ENCODE measurements around the gene COPE.

COPE gene

GRCh38 chr19:18854982-18855381 lies 64.2 kb downstream of the COPE start:
- no peak overlapping the region for H3K4me3 ChIP-seq (ENCODE audit: low read depth, low read length)
- no peak for DNase-seq (ENCODE audit: low read depth)
- in situ Hi-C loops (cut with HindIII; ENCODE audit: low sequenced_read_pairs) = loop anchor here (25.0 kb wide), 1 partner anchor 368 kb away; no protein-coding TSS in a partner anchor
- TF ChIP-seq CTCF (IDR thresholded peaks at IDR 0.05; ENCODE audit: low read depth, low read length, missing control alignments) = no peak

- no peak for TF ChIP-seq CTCF (IDR thresholded peaks at IDR 0.05; ENCODE audit: low read depth, low read length, missing control alignments)
- DNase-seq (ENCODE audit: low read depth) = no peak
- no peak overlapping the region for H3K4me3 ChIP-seq (ENCODE audit: low read depth, low read length)
- in situ Hi-C loops (cut with HindIII; ENCODE audit: low sequenced_read_pairs) = loop anchor here (25.0 kb wide), 1 partner anchor 367 kb away; no protein-coding TSS in a partner anchor
These were observed 65.3 kb downstream of the COPE start for GRCh38 chr19:18853755-18854427.

GRCh38 chr19:18852648-18853047 lies 66.5 kb downstream of the COPE start:
- no peak for TF ChIP-seq CTCF (IDR thresholded peaks at IDR 0.05; ENCODE audit: low read depth, low read length, missing control alignments)
- in situ Hi-C loops (cut with HindIII; ENCODE audit: low sequenced_read_pairs) = loop anchor here (25.0 kb wide), 1 partner anchor 365 kb away; no protein-coding TSS in a partner anchor
- no peak overlapping the region for H3K4me3 ChIP-seq (ENCODE audit: low read depth, low read length)
- DNase-seq (ENCODE audit: low read depth) = no peak

DNA sequence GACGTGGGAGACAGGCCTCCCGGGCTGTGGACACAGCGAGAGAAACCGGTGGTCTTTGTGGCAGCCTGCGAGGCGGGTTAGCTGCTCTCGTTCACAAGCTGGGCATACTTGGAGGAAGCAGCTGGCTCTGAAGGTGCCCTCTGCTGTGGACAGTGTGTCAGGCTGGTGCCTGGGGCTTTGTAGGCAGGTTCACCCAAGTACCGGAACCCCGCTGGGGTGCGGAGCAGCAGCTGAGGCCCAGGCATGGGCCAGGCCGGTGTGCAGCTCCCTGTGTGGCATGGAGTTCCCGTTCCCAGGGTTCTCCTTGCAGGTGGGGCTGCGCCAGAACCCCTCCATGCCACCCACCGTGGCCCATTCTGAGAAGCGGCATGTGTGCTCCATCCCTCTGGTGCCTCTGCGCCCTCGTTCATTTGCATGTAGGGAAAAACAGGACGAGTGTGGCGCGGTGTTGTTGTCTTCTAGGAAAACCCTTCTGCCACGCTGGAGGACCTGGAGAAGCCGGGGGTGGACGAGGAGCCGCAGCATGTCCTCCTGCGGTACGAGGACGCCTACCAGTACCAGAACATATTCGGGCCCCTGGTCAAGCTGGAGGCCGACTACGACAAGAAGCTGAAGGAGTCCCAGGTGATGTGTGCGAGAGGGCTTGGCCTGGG lies 67.4 kb downstream of the COPE start:
- no peak for DNase-seq (ENCODE audit: low read depth)
- H3K4me3 ChIP-seq (ENCODE audit: low read depth, low read length) = no peak overlapping the region
- TF ChIP-seq CTCF (IDR thresholded peaks at IDR 0.05; ENCODE audit: low read depth, low read length, missing control alignments) = no peak
- in situ Hi-C loops (cut with HindIII; ENCODE audit: low sequenced_read_pairs) = loop anchor here (25.0 kb wide), 1 partner anchor 364 kb away; no protein-coding TSS in a partner anchor

GRCh38 chr19:18850471-18851375 lies 68.5 kb downstream of the COPE start:
- H3K4me3 ChIP-seq (ENCODE audit: low read depth, low read length) = no peak overlapping the region

More at GRCh38 chr19:18850471-18851375, 68.5 kb downstream of the COPE start:
- DNase-seq (ENCODE audit: low read depth) = no peak
- TF ChIP-seq CTCF (IDR thresholded peaks at IDR 0.05; ENCODE audit: low read depth, low read length, missing control alignments) = no peak
- in situ Hi-C loops (cut with HindIII; ENCODE audit: low sequenced_read_pairs) = loop anchor here (25.0 kb wide), 1 partner anchor 363 kb away; no protein-coding TSS in a partner anchor

All from astrocyte of the cerebellum (primary cell).